ENCODE measurements around the gene KLHDC7A. TPM values are rescaled to one million over a fixed set of nuclear protein-coding genes. Genes with fewer than 3 reads are reported as not detected.

Gene KLHDC7A
- total RNA-seq, 1 experiment from 2014 or later: not detected

DNA sequence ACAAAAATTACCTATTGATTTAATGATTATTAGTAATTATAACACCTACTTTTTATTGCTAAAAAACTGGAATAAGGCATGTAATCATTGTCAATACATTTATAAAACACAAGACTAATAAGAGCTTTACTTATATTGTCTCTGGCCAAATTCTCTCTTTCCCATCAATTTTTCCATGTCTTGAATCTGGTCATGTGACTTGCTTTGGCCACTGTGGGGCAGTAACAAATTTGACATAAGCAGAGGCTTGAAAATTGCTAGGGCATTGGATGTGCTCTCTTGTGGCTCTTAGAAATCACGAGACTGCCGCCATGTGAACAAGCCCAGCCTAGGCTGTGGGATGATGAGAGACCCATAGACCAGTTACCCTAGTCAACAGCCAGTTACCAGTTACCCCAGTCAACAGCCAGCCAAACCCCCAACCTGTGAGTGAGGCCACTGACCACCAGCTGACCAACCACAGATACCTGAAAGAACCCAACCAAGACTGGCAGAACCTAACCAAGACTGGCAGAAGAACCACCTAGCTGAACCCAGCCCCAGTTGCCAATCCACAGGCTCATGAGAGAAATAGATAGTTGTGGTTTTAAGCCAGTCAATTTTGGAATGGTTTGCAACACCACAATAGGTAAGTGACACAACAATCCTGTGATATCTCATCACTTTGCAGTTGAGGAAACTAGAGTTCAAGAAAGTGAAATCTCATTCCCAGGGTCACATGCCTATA is 8.8 kb downstream of the KLHDC7A start:
- intact Hi-C loops (cut with micrococcal nuclease; ENCODE audit: unreplicated experiment): no loop called here
- Histone ChIP-seq H3K36me3 (ENCODE audit: insufficient read depth, low read length, poor library complexity, severe bottlenecking) (no peaks in the 10 kb centered on the region), H3K27me3 (replicated peaks; ENCODE audit: insufficient read depth, low read depth, low read length, poor library complexity) (peaks cover 4% of the 10 kb centered on the region), H3K4me1 (ENCODE audit: insufficient read depth, low read length, poor library complexity, severe bottlenecking) (no peaks in the 10 kb centered on the region), H3K4me3 (ENCODE audit: low read depth, low read length, poor library complexity, severe bottlenecking) (no peak overlapping the region), H3K9me3 (ENCODE audit: low read depth, low read length, poor library complexity, severe bottlenecking) (no peaks in the 10 kb centered on the region), H3K27ac (ENCODE audit: low read depth, low read length, poor library complexity, severe bottlenecking) (no peak overlapping the region)
- DNase-seq (ENCODE audit: low spot score): no peak
- no peak for TF ChIP-seq EZH2 (IDR thresholded peaks at IDR 0.05; ENCODE audit: borderline replicate concordance, low read depth, low read length, poor library complexity, severe bottlenecking)
- TF ChIP-seq, protein P1, sequence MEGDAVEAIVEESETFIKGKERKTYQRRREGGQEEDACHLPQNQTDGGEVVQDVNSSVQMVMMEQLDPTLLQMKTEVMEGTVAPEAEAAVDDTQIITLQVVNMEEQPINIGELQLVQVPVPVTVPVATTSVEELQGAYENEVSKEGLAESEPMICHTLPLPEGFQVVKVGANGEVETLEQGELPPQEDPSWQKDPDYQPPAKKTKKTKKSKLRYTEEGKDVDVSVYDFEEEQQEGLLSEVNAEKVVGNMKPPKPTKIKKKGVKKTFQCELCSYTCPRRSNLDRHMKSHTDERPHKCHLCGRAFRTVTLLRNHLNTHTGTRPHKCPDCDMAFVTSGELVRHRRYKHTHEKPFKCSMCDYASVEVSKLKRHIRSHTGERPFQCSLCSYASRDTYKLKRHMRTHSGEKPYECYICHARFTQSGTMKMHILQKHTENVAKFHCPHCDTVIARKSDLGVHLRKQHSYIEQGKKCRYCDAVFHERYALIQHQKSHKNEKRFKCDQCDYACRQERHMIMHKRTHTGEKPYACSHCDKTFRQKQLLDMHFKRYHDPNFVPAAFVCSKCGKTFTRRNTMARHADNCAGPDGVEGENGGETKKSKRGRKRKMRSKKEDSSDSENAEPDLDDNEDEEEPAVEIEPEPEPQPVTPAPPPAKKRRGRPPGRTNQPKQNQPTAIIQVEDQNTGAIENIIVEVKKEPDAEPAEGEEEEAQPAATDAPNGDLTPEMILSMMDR (conservative IDR thresholded peaks at IDR 0.05; ENCODE audit: low read depth, low read length): no peak
- POLR2A ChIA-PET (ENCODE audit: low non-redundant PET): no interaction called here
- CTCF ChIA-PET: no interaction called here
- no TSS peak for BruUV-seq (replicated peaks)

DNA sequence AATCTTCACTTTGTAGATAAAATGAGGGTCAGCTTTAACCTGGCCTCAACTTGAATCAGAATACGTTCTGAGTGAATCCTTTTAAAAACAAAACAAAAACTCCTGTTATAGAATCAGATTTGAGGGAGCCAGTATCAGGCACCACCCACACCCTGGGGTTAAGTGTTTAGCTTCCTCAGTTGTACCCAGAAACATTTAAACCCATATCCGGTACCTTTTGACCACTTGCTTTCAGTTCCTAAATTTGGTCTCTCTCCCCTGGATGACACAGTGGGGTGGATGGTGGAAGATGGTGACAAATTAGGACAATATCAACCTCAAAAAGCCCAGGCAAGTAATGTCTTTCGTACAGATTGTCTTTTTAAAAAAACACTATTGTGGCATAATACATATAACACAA is 10.4 kb downstream of the KLHDC7A start:
- no peak overlapping the region for H3K27ac ChIP-seq (ENCODE audit: low read depth, low read length, poor library complexity, severe bottlenecking)
- no peaks in the 10 kb centered on the region for H3K9me3 ChIP-seq (ENCODE audit: low read depth, low read length, poor library complexity, severe bottlenecking)
- ChIA-PET POLR2A (ENCODE audit: low non-redundant PET) (no interaction called here), CTCF (no interaction called here)
- H3K4me1 ChIP-seq (ENCODE audit: insufficient read depth, low read length, poor library complexity, severe bottlenecking): no peaks in the 10 kb centered on the region
- intact Hi-C loops (cut with micrococcal nuclease; ENCODE audit: unreplicated experiment): no loop called here
- H3K36me3 ChIP-seq (ENCODE audit: insufficient read depth, low read length, poor library complexity, severe bottlenecking): no peaks in the 10 kb centered on the region
- DNase-seq (ENCODE audit: low spot score): no peak
- TF ChIP-seq EZH2 (IDR thresholded peaks at IDR 0.05; ENCODE audit: borderline replicate concordance, low read depth, low read length, poor library complexity, severe bottlenecking): no peak
- TF ChIP-seq, protein P1 (conservative IDR thresholded peaks at IDR 0.05; ENCODE audit: low read depth, low read length): no peak
- no TSS peak for BruUV-seq (replicated peaks)
- H3K27me3 ChIP-seq (replicated peaks; ENCODE audit: insufficient read depth, low read depth, low read length, poor library complexity): peaks cover 4% of the 10 kb centered on the region
- no peak overlapping the region for H3K4me3 ChIP-seq (ENCODE audit: low read depth, low read length, poor library complexity, severe bottlenecking)

GRCh38 chr1:18494304-18494703 is 13.6 kb downstream of the KLHDC7A start:
- no peak overlapping the region for H3K4me3 ChIP-seq (ENCODE audit: low read depth, low read length, poor library complexity, severe bottlenecking)
- intact Hi-C loops (cut with micrococcal nuclease; ENCODE audit: unreplicated experiment): no loop called here
- no peaks in the 10 kb centered on the region for H3K36me3 ChIP-seq (ENCODE audit: insufficient read depth, low read length, poor library complexity, severe bottlenecking)
- H3K27me3 ChIP-seq (replicated peaks; ENCODE audit: insufficient read depth, low read depth, low read length, poor library complexity): peaks cover 4% of the 10 kb centered on the region
- DNase-seq (ENCODE audit: low spot score): no peak
- no TSS peak for BruUV-seq (replicated peaks)
- no peak overlapping the region for H3K27ac ChIP-seq (ENCODE audit: low read depth, low read length, poor library complexity, severe bottlenecking)
- H3K9me3 ChIP-seq (ENCODE audit: low read depth, low read length, poor library complexity, severe bottlenecking): no peaks in the 10 kb centered on the region
- H3K4me1 ChIP-seq (ENCODE audit: insufficient read depth, low read length, poor library complexity, severe bottlenecking): no peaks in the 10 kb centered on the region
- CTCF ChIA-PET: no interaction called here
- POLR2A ChIA-PET (ENCODE audit: low non-redundant PET): no interaction called here
- TF ChIP-seq, protein P1 (conservative IDR thresholded peaks at IDR 0.05; ENCODE audit: low read depth, low read length): no peak
- no peak for TF ChIP-seq EZH2 (IDR thresholded peaks at IDR 0.05; ENCODE audit: borderline replicate concordance, low read depth, low read length, poor library complexity, severe bottlenecking)

Data from A673 (cell line).